Sigmoid colon (tissue), 7 donors: ENCODE data around the gene OR14J1. TPM values are rescaled to one million over a fixed set of nuclear protein-coding genes. Genes with fewer than 3 reads are reported as not detected.

Experiments used
- DNase-seq: peaks from one replicate; pipeline ENCODE4 v3.0.0-alpha.2; 2019
- H3K27ac ChIP-seq, 4 donors: fragments of 200-600 bp; sonication (generic); one replicate each; pipeline ENCODE4 v1.5.1; 2016 to 2019; ENCODE audit warnings: mild to moderate bottlenecking in 1 of 4
- H3K27me3 ChIP-seq, 3 donors: fragments of 200-600 bp; sonication (generic); one replicate each; pipeline ENCODE4 v1.5.1; 2019; ENCODE audit warnings: mild to moderate bottlenecking in 1 of 3
- H3K36me3 ChIP-seq, 4 donors: fragments of 200-600 bp; sonication (generic); one replicate each; pipeline ENCODE4 v1.5.1; 2016 to 2019
- H3K4me1 ChIP-seq, 4 donors: fragments of 200-600 bp; sonication (generic); one replicate each; pipeline ENCODE4 v1.5.1; 2017 to 2019
- H3K4me3 ChIP-seq, 4 donors: fragments of 200-600 bp; sonication (generic); one replicate each; pipeline ENCODE4 v1.5.1; 2017 to 2019; ENCODE audit warnings: mild to moderate bottlenecking in 2 of 4, moderate library complexity in 1 of 4
- H3K9me3 ChIP-seq, 4 donors: fragments of 200-600 bp in 3 of 4; sonication (generic) in 3 of 4; one replicate each; pipeline versions ENCODE4 v1.5.1 to v1.6.1; 2013 to 2019
- CTCF ChIP-seq, 4 experiments: fragments of 450-650 bp in 3 of 4; fragments of 200-600 bp in 1 of 4; IDR thresholded peaks; one replicate each; pipeline ENCODE4 v1.5.1; 2016 to 2019; ENCODE audit warnings: antibody characterized with exemption in 4 of 4, mild to moderate bottlenecking in 3 of 4, moderate library complexity in 2 of 4
- EP300 ChIP-seq, 4 donors: sonication (generic); formaldehyde crosslinking; IDR thresholded peaks; one replicate each; pipeline ENCODE4 v1.6.1; 2017; ENCODE audit warnings: antibody characterized with exemption in 4 of 4
- POLR2A ChIP-seq, 2 donors: fragments of 450-650 bp; IDR thresholded peaks; one replicate each; pipeline ENCODE4 v1.6.1; 2016; ENCODE audit warnings: antibody characterized with exemption in 2 of 2, mild to moderate bottlenecking in 2 of 2, moderate library complexity in 2 of 2
- POLR2AphosphoS5 ChIP-seq, 4 donors: sonication (generic); formaldehyde crosslinking; IDR thresholded peaks; one replicate each; pipeline ENCODE4 v1.6.1; 2017; ENCODE audit warnings: antibody characterized with exemption in 4 of 4
- WGBS, 2 donors: extraction: QIAGEN DNeasy Blood & Tissue Kit; methylation state at CpG; one replicate each; pipeline ENCODE4 v1.1.7; 2013; 5-methylcytosine and 5-hydroxymethylcytosine counted together
- intact Hi-C: fragments of 100-400 bp; cut with DNase I; formaldehyde crosslinking; loops from one replicate; pipeline ENCODE4 v1.15.1; 2023
- polyA plus RNA-seq, 3 donors: library from polyadenylated mRNA; stranded (reverse); fragments of 200-250 nt; gene quantifications; one replicate each; pipeline ENCODE4 v1.2.3, GENCODE V29; 2013
- total RNA-seq, 4 donors: library from RNA; depleted of rRNA; stranded (reverse); fragments of >200 nt; gene quantifications; one replicate each; pipeline ENCODE4 v1.1.0, GENCODE V29; 2016
- donor health status: healthy with polysubstance abuse.
- donor health status: Bipolar disorder and iron deficiency.
- donor health status: healthy.

The OR14J1 gene
- total and polyA plus RNA-seq, 7 donors = not detected

- TF ChIP-seq POLR2A (IDR thresholded peaks at IDR 0.05) = no peak
- TF ChIP-seq EP300 (IDR thresholded peaks at IDR 0.05) = no peak
- TF ChIP-seq CTCF (IDR thresholded peaks at IDR 0.05) = no peak
- TF ChIP-seq POLR2AphosphoS5 (IDR thresholded peaks at IDR 0.05) = no peak
- Histone ChIP-seq H3K4me3 (no peak overlapping the region), H3K27ac (no peak overlapping the region), H3K4me1 (no peaks in the 10 kb centered on the region), H3K9me3 (no peaks in the 10 kb centered on the region), H3K27me3 (no peaks in the 10 kb centered on the region), H3K36me3 (no peaks in the 10 kb centered on the region)
- intact Hi-C loops = no loop called here
- no peak for DNase-seq
These were observed 53.5 kb downstream of the OR14J1 start for GRCh38 chr6:29354980-29355379.

GRCh38 chr6:29355603-29356002, 54.1 kb downstream of the OR14J1 start:
- no peak for TF ChIP-seq EP300 (IDR thresholded peaks at IDR 0.05)
- no peak for TF ChIP-seq POLR2A (IDR thresholded peaks at IDR 0.05)
- no peak for TF ChIP-seq CTCF (IDR thresholded peaks at IDR 0.05)
- no peak for TF ChIP-seq POLR2AphosphoS5 (IDR thresholded peaks at IDR 0.05)
- Histone ChIP-seq H3K4me3 (no peak overlapping the region), H3K4me1 (no peaks in the 10 kb centered on the region), H3K36me3 (no peaks in the 10 kb centered on the region), H3K27me3 (no peaks in the 10 kb centered on the region), H3K27ac (no peak overlapping the region), H3K9me3 (no peaks in the 10 kb centered on the region)
- intact Hi-C loops = no loop called here
- DNase-seq = no peak
- WGBS, 2 donors = 45 to 68% methylated on average over 1 of the region's 1 CpG

Other genes with a start within 250 kb of the OR14J1 start
- gene OR2B3, start 214.4 kb upstream of the OR14J1 start, total RNA-seq = not detected
- gene OR2B3, start 214.4 kb upstream of the OR14J1 start, polyA plus RNA-seq = not detected
- not detected for gene OR2J1, start 202.2 kb upstream of the OR14J1 start, total RNA-seq
- not detected for gene OR2J1, start 202.2 kb upstream of the OR14J1 start, polyA plus RNA-seq
- not detected for gene OR2J3, start 193.6 kb upstream of the OR14J1 start, total RNA-seq
- not detected for gene OR2J3, start 193.6 kb upstream of the OR14J1 start, polyA plus RNA-seq
- not detected for gene OR2J2, start 130.8 kb upstream of the OR14J1 start, total RNA-seq
- gene OR2J2, start 130.8 kb upstream of the OR14J1 start, polyA plus RNA-seq = not detected
- not detected for gene OR5V1, start 67.2 kb downstream of the OR14J1 start, total RNA-seq
- gene OR5V1, start 67.2 kb downstream of the OR14J1 start, polyA plus RNA-seq = not detected
- not detected for gene OR12D3, start 73.6 kb downstream of the OR14J1 start, total RNA-seq
- gene OR12D3, start 73.6 kb downstream of the OR14J1 start, polyA plus RNA-seq = not detected
- gene OR12D2, start 93.9 kb downstream of the OR14J1 start, total RNA-seq = not detected
- gene OR12D2, start 93.9 kb downstream of the OR14J1 start, polyA plus RNA-seq = not detected
- not detected for gene OR12D1, start 113.2 kb downstream of the OR14J1 start, total RNA-seq
- gene OR12D1, start 113.2 kb downstream of the OR14J1 start, polyA plus RNA-seq = not detected
- not detected for gene OR10C1, start 137.6 kb downstream of the OR14J1 start, total RNA-seq
- gene OR10C1, start 137.6 kb downstream of the OR14J1 start, polyA plus RNA-seq = not detected
- gene OR11A1, start 155.4 kb downstream of the OR14J1 start, total RNA-seq = not detected
- gene OR11A1, start 155.4 kb downstream of the OR14J1 start, polyA plus RNA-seq = not detected
- not detected for gene OR2H1, start 155.5 kb downstream of the OR14J1 start, total RNA-seq
- not detected for gene OR2H1, start 155.5 kb downstream of the OR14J1 start, polyA plus RNA-seq
- not detected for gene MAS1L, start 186.3 kb downstream of the OR14J1 start, total RNA-seq
- gene MAS1L, start 186.3 kb downstream of the OR14J1 start, polyA plus RNA-seq = not detected